ENCODE results near the gene KIAA1671.

KIAA1671 gene

GRCh38 chr22:25096638-25097405, 144.3 kb downstream of the KIAA1671 start:
- DNase-seq = no peak

GRCh38 chr22:25098445-25099081, 146.0 kb downstream of the KIAA1671 start:
- DNase-seq = no peak

- no peak for DNase-seq
Observed at GRCh38 chr22:25099202-25099601, 146.7 kb downstream of the KIAA1671 start.

- DNase-seq = no peak
Observed at GRCh38 chr22:25100402-25100801, 147.9 kb downstream of the KIAA1671 start.

- DNase-seq = no peak
Observed at GRCh38 chr22:25100948-25101347, 148.4 kb downstream of the KIAA1671 start.

GRCh38 chr22:25101501-25101900, 149.0 kb downstream of the KIAA1671 start:
- no peak for DNase-seq

- no peak for DNase-seq
Observed at GRCh38 chr22:25101986-25102385, 149.5 kb downstream of the KIAA1671 start.

GRCh38 chr22:25102722-25103121, 150.2 kb downstream of the KIAA1671 start:
- no peak for DNase-seq

- no peak for DNase-seq
Observed at GRCh38 chr22:25104367-25104766, 151.9 kb downstream of the KIAA1671 start.

GRCh38 chr22:25105817-25106650, 153.5 kb downstream of the KIAA1671 start:
- DNase-seq = no peak

- no peak for DNase-seq
Observed at GRCh38 chr22:25109878-25110595, 157.5 kb downstream of the KIAA1671 start.

GRCh38 chr22:25110596-25110845, 158.0 kb downstream of the KIAA1671 start:
- no peak for DNase-seq

GRCh38 chr22:25110846-25111578, 158.5 kb downstream of the KIAA1671 start:
- DNase-seq = no peak

GRCh38 chr22:25111579-25112517, 159.3 kb downstream of the KIAA1671 start:
- DNase-seq = no peak

- no peak for DNase-seq
Observed at GRCh38 chr22:25112538-25113253, 160.2 kb downstream of the KIAA1671 start.

- DNase-seq = no peak
Observed at GRCh38 chr22:25113316-25113721, 160.8 kb downstream of the KIAA1671 start.

GRCh38 chr22:25114369-25115362, 162.2 kb downstream of the KIAA1671 start:
- DNase-seq = no peak

- DNase-seq = no peak
Observed at GRCh38 chr22:25119609-25120008, 167.1 kb downstream of the KIAA1671 start.

GRCh38 chr22:25120093-25120561, 167.6 kb downstream of the KIAA1671 start:
- no peak for DNase-seq

Data from NCI-H1048 (cell line).